NCI-H2107 (cell line): ENCODE results near the gene REXO2.

ENCODE experiments used
- DNase-seq: peaks from one replicate; lab custom pipeline; 2025; lab: John Stamatoyannopoulos, UW

Gene REXO2

DNA sequence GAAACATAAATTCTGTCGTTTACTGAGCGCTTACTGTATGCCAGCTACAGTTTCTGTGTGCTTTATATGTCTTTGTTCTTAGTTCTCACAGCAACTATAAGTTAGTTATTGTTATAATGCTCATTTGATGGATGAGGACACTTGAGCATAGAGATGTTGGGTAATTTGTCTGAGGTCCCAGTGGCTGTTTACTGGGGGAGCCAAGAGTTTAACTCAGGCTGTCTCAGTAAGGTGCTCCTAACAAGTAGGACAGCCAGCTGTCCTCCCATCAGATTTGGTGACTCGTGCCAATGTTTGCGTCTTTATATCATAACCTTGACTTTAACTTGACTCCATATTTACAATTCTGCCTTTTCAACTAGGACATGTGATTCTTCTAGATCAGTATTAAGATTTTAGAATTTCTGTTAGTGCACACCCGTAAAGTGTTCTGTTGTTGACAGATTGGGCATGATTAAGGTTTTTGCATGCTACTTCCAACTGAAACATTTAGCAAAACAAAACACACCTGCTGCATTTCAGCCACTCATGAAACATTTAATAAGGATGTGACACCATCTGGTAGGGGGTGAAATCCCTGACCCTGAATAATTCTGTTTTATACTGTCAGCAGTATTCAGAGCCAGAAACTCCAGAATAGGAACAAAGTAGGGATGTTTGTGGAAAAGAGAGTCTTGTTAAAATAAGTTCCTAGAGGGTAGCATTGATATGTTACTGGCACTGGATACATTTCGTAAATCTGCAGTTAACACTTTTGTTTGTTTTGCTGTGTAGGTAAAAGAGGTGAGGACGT lies 1.9 kb downstream of the REXO2 start:
- DNase-seq = no peak

DNA sequence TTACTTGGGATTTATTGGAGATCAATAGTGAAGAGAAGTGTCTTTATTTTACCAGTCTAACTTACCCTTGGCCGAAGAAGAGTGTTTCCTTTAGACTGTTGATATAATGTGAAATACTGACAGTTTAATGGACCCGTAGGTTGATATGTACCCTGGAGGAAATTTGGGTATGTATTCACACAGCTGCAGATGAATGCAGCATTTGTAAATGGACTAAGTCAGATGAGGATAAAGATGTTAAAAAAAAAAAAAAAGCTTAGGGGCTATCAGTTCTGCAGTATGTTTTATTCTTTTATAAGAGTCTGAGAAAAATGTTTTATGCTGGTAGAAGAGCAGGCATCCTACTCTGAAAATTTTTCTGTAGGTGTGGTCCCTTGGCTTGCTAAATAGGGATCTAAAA lies 2.7 kb downstream of the REXO2 start:
- no peak for DNase-seq

DNA sequence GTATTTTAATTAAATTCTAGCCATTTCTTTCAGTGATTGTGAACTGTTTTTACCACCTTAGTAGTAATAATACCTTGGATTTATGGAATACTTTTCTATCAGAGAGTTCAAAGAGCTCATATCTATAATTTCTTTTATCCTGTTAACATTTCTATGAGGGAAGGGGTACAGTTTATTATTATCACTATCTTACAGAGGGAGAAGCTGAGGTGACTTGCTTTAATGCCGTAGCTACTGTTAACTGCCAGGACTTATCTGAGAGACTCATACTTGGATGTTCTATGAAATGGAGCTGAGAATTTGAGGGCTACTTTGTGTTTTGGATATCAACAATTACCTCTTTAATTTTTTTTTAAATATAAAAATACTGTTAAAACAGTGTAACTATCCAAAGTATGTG lies 3.3 kb downstream of the REXO2 start:
- DNase-seq = no peak

DNA sequence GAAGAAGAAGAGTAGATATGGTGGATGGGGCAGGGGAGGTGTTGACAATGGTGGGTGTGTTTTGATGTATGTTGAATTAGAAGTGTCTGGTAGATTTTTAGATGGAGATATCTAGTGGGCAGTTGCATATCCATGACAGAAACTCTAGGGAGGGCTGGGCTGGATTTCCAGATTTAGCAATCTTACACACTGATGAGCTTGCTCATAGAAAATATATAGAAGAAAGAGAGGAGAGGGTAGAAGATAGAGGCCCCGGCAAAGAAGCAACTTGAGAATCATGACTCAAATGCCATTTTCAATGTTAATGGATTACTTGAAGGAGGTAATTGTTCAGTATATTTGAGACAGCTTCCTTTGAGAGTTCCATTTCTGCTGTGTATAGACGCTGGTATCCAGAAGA lies 8.2 kb downstream of the REXO2 start:
- DNase-seq = no peak

DNA sequence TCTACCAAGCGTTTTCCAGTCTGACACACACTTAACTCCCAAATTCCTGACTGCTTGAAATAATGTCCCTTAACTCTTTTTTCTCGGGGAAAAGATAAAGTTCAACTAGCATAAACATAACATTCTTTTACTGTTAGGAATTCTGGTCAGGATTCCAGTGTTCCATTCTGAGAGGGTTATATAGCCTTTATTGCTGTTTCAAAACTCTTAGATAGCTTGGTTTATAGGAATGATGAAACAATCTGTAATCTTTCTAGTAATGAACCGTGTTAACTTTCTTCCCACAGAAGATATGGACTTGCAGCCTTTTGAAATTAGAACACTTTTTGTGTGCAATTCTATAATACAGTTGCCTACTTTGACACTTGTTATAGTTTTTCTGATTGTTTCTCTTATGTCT lies 8.6 kb downstream of the REXO2 start:
- no peak for DNase-seq

DNA sequence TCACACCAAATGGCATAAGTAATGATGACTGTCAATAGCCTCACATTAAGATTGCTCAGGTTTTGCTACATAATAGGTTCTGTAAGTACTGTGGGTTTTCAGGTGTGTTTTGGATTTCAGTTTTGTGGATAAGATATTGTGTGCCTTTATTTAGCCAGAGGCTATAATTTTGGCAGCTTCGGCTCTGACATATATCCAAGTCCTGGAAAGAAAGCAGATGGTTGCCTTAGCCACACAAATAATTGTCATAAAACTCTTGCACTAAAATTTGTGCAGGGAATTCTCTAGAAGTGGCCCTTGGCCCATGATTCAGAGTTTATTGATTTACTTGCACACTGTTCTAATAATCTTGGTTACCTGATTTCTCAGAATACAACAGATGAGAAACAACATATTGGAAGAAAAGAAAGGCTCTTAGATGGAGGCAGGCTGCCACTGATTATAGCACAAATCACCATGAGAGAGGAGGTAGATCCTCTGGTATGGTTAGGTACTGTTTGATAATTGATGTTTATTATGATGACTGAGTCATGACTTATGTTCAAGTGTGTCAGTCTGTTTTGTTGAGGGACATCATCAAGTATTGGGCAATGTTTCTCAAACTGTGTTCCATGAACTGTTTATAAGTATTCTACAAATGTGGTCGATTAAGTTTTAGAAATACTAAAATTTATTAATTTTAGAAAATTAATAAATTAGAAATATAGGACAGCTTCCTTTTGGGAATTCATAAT lies 9.6 kb downstream of the REXO2 start:
- DNase-seq = no peak

DNA sequence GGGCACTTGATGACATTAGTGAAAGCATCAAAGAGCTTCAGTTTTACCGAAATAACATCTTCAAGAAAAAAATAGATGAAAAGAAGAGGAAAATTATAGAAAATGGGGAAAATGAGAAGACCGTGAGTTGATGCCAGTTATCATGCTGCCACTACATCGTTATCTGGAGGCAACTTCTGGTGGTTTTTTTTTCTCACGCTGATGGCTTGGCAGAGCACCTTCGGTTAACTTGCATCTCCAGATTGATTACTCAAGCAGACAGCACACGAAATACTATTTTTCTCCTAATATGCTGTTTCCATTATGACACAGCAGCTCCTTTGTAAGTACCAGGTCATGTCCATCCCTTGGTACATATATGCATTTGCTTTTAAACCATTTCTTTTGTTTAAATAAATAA lies 10.6 kb downstream of the REXO2 start:
- DNase-seq = no peak

DNA sequence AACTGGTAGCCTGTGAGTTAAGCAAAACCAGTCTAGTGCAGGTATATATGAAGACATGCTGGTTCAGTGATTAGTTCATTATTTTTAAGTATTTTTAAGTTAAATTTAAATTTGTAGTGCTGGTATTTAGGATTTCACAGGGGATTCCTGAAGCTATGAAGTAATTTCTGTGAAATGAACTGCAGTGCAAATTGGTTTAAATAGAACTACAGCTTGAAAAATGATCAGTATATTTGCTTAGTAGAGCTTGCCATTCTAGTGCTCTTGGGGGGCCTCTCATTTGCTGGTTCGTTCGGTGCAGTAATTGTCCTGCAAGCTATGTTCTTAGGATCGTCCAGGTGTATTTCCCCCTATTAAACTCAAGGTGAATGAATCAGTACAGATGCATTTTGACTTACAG lies 13.1 kb downstream of the REXO2 start:
- DNase-seq = no peak

DNA sequence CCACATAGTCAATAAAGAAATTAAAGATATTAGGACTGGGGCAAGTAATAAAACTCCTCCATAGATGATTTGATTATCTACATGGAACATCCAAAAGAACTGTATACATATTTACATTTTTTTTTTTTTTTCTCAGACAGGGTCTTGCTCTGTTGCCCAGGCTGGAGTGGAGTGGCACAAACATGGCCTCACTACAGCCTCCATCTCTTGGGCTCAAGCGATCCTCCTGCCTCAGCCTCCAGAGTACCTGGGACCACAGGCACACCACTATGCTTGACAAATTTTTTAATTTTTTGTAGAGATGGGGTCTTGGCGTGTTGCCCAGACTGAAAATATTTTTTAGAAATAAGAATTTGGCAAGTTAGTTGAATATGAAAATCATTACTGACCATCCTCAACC lies 24.7 kb downstream of the REXO2 start:
- DNase-seq = no peak

DNA sequence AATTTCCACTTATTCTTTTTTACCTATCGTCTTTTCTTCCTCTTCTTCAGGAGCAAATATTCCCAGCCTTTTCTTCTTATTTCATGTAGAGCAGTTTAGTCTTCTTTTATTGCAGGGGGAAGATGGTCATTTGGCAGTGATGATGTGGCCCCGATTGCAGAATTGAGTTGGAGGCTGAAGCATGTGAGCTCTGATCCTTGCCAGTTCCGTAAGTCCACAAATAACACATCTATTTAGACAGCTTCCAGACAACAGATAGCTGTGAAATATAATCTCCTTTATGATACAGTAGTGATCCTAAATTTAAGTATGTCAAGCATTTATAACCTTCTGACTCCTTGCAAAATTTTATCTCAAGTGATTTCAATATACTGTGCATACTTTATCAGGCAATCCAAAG lies 27.5 kb downstream of the REXO2 start:
- DNase-seq = no peak

DNA sequence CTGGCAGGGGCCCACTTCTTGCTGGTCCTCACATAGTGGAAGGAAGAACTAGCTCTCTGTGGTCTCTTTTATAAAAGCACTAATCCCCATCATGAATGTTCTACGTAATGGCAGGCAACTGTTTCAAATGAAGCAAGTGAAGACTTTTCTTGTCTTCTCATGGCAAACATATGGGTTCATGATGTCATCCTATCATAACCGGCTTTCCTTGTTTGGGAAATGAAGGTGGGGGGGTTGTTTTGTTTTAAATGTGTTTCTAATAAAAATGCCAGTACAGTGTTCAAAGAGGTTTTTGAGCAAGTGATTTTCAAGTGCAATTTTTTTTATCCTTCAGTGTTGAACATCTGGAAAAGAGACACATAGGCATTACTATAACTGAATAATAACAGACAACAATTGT lies 33.4 kb downstream of the REXO2 start:
- DNase-seq = no peak

DNA sequence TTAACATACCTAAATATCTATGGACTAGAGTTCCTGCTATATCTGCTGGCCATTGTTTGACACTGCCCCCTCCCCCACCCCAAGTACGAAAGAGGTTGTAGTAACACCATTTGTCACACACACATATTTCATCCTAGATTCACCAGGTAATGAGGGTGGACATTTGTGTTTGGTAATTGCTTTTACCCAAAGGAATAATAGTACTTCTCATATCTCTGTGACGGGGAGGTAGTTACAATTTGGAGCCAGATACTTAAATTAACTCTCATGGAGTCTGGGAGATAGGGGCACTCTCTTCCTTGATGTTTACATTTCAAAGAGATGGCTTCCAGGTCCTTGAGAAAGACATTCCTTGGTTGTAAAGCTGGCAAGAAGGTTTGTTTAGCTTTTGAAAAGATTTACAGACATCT lies 38.7 kb downstream of the REXO2 start:
- no peak for DNase-seq

DNA sequence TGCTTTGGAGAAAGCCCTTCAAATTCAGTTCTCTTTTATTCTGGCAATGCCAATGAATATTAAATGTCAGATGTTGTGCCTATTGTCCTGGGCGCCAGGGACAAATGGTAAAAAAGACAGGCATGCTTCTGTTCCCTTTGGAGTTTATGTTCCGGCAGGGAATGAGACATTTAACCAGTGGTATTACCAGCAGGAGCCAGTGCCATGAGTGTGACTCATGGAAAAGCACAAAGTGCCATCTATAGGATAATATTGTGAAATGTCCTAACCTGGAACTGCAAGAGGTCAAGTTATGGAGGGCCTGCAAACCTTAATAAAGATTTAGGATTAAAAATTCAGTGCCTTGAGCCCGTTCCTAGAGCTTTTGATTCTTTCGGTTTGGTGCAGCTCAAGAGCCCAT lies 39.5 kb downstream of the REXO2 start:
- no peak for DNase-seq

DNA sequence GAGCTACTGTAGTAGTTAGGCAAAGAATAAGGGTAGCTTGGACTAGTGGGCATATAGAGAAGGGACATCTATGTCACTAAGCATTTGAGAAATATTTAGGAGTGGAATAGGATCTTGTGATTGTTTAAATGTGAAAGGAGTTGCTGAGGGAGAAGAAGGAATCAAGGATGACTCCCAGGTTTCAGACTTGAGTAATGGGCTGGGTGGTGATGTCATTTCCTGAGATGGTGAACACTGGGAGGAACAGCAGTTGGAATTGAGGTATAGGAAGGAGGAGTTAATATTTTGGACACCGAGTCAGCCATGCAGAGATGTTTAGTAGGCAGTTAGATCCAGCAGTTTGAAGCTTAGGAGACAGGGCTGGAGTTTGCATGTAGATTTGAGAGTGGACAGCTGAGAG lies 40.1 kb downstream of the REXO2 start:
- no peak for DNase-seq

DNA sequence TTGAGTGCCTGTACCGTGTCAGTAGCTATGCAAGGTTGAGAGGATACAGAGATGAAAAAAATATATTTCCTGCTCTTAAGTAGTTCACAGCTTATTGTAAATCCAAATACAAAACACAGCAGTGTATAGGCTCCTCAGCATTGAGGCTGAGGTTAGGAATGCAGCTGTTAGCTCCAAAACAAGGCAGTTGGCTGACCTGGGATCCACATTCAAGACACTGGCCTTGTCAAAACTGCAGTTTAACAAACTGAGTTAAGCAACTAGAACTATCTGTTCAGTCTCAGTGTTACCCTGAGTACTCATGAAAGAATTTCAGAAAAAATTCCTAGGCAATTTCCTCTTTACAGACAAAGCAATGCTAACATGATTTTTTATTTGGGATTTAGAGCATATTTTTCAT lies 42.8 kb downstream of the REXO2 start:
- DNase-seq = no peak

DNA sequence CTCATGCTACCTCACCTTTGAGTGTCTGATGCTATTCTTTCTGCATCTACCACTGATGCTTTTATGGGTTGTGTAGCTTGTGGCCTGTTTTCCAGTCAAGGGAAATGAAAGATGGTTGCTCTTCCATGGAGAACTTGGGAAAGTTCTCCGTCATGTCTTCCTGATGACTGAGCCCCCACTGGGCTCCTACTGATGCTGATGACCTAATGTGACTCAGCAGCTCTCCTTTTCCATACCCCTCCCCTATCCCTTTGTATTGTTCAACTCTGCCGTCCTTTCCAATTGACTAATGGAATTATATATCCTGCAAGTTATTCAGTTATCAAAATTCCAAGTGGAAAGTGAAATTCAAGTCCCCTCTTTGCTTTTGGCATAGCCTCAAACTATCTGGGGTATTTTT lies 44.7 kb downstream of the REXO2 start:
- no peak for DNase-seq

DNA sequence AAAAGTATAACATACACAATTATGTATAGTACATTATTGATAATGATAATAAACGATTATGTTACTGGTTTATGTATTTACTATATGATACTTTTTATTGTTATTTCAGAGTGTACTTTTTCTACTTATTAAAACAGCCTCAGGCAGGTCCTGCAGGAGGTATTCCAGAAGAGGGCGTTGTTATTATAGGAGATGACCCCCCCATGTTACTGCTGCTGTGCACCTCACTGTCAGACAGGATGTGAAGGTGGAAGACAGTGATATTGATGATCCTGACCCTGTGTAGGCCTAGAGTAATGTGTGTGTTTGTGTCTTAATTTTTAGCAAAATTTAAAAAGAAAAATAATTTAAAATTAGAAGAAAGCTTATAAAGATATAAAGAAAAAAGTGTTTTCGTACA lies 57.6 kb downstream of the REXO2 start:
- no peak for DNase-seq

DNA sequence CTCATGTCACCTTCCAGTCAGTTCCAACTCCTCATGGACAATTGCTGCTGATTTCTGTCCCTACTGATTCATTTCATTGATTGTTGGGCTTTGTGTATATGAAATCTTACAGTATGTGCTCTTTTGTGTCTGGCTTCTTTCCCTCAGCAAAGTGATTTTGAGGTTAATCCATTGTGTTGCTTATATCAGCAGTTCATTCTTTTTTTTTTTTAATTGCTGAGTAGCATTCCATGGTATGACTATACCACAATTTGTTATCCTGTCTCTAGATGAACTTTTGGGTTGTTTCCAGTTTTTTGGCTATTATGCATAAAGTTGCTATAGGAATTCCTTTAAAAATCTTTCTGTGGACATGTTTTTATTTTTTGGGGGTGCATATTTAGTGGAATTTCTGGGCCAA lies 60.5 kb downstream of the REXO2 start:
- DNase-seq = no peak
